Subcutaneous abdominal adipose tissue (tissue), 5 donors: ENCODE data around the gene SOX13.
"Not testable (repeated sequence)": the region's sequence is repeated elsewhere in the genome, so short reads cannot be mapped to it uniquely, and the experiment has no call there.

Experiments
- H3K27ac ChIP-seq: one replicate; pipeline ENCODE4 v1.7.0; 2013; ENCODE audit warnings: low read depth, mild to moderate bottlenecking, inconsistent platforms, low read length, moderate library complexity
- H3K27me3 ChIP-seq, 5 donors: one replicate each; pipeline ENCODE4 v1.7.0; 2013; ENCODE audit warnings: low read length in 5 of 5, inconsistent platforms in 1 of 5; ENCODE audit not compliant: control insufficient read depth in 5 of 5, insufficient read depth in 4 of 5
- H3K36me3 ChIP-seq, 5 donors: one replicate each; pipeline ENCODE4 v1.7.0; 2013; ENCODE audit warnings: low read length in 5 of 5; ENCODE audit not compliant: control insufficient read depth in 5 of 5, insufficient read depth in 5 of 5
- H3K4me1 ChIP-seq, 5 donors: one replicate each; pipeline ENCODE4 v1.7.0; 2013; ENCODE audit warnings: low read length in 5 of 5, mild to moderate bottlenecking in 3 of 5, moderate library complexity in 1 of 5; ENCODE audit not compliant: control insufficient read depth in 5 of 5, insufficient read depth in 5 of 5
- H3K4me3 ChIP-seq, 5 donors: one replicate each; pipeline ENCODE4 v1.7.0; 2013; ENCODE audit warnings: low read length in 5 of 5, low read depth in 1 of 5
- H3K9ac ChIP-seq, 5 donors: one replicate each; pipeline ENCODE4 v1.7.0; 2013; ENCODE audit warnings: low read length in 5 of 5, mild to moderate bottlenecking in 4 of 5, moderate library complexity in 3 of 5
- H3K9me3 ChIP-seq, 5 donors: one replicate each; pipeline ENCODE4 v1.7.0; 2013; ENCODE audit warnings: low read length in 5 of 5; ENCODE audit not compliant: control insufficient read depth in 5 of 5
- donor health status: healthy.
- donor health status: healthy.
- donor health status: healthy.
- donor health status: healthy.
- donor health status: healthy.

Gene SOX13

GRCh38 chr1:204041803-204042505, 31.0 kb upstream of the SOX13 start:
- Histone ChIP-seq H3K4me1 (peaks cover 14 to 53% (median 20%) of the 10 kb centered on the region in 5 donors), H3K9ac (peak overlapping the region in 4 of 5 donors; percentile 23 to 82 (median 52)), H3K27me3 (peaks cover 0 to 3% (median 0%) of the 10 kb centered on the region in 5 donors), H3K4me3 (peak overlapping the region in 1 of 5 donors; percentile 19), H3K27ac (peak overlapping the region; percentile 91), H3K9me3 (no peaks in the 10 kb centered on the region), H3K36me3 (no peaks in the 10 kb centered on the region)

- Histone ChIP-seq H3K4me3 (no peak overlapping the region), H3K27me3 (peaks cover 0 to 3% (median 0%) of the 10 kb centered on the region in 5 donors), H3K9ac (peak overlapping the region in 1 of 5 donors; percentile 26), H3K36me3 (no peaks in the 10 kb centered on the region), H3K9me3 (no peaks in the 10 kb centered on the region), H3K4me1 (peaks cover 14 to 53% (median 20%) of the 10 kb centered on the region in 5 donors), H3K27ac (peak overlapping the region; percentile 91)
These were observed 30.4 kb upstream of the SOX13 start for GRCh38 chr1:204042516-204042915.

- H3K4me3 ChIP-seq = no peak overlapping the region
These were observed 29.2 kb upstream of the SOX13 start for GRCh38 chr1:204043680-204044079.

GRCh38 chr1:204044448-204044847, 28.5 kb upstream of the SOX13 start:
- Histone ChIP-seq H3K27ac (peak overlapping the region; percentile 22), H3K4me3 (no peak overlapping the region), H3K4me1 (peaks cover 14 to 53% (median 20%) of the 10 kb centered on the region in 5 donors), H3K9me3 (no peaks in the 10 kb centered on the region), H3K9ac (no peak overlapping the region), H3K27me3 (peaks cover 0 to 3% (median 0%) of the 10 kb centered on the region in 5 donors), H3K36me3 (no peaks in the 10 kb centered on the region)

More at GRCh38 chr1:204043680-204044079, 29.2 kb upstream of the SOX13 start:
- H3K36me3 ChIP-seq = no peaks in the 10 kb centered on the region
- no peak overlapping the region for H3K27ac ChIP-seq
- H3K4me1 ChIP-seq = peaks cover 14 to 53% (median 20%) of the 10 kb centered on the region in 5 donors
- H3K9ac ChIP-seq = no peak overlapping the region
- no peaks in the 10 kb centered on the region for H3K9me3 ChIP-seq
- peaks cover 0 to 3% (median 0%) of the 10 kb centered on the region in 5 donors for H3K27me3 ChIP-seq

- H3K9ac ChIP-seq = no peak overlapping the region
- H3K36me3 ChIP-seq = no peaks in the 10 kb centered on the region
- no peak overlapping the region for H3K4me3 ChIP-seq
- H3K4me1 ChIP-seq = peaks cover 14 to 53% (median 20%) of the 10 kb centered on the region in 5 donors
- no peaks in the 10 kb centered on the region for H3K9me3 ChIP-seq
- peak overlapping the region; percentile 22 for H3K27ac ChIP-seq
- H3K27me3 ChIP-seq = peaks cover 0 to 3% (median 0%) of the 10 kb centered on the region in 5 donors
These were observed 27.5 kb upstream of the SOX13 start for GRCh38 chr1:204045430-204045829.

- Histone ChIP-seq H3K9me3 (no peaks in the 10 kb centered on the region), H3K4me3 (no peak overlapping the region), H3K9ac (no peak overlapping the region), H3K27me3 (peaks cover 0 to 2% (median 0%) of the 10 kb centered on the region in 5 donors), H3K27ac (no peak overlapping the region), H3K36me3 (no peaks in the 10 kb centered on the region), H3K4me1 (peaks cover 8 to 45% (median 15%) of the 10 kb centered on the region in 5 donors)
These were observed 26.6 kb upstream of the SOX13 start for GRCh38 chr1:204046346-204046745.

- H3K9me3 ChIP-seq, H3K36me3 ChIP-seq, H3K9ac ChIP-seq, H3K27ac ChIP-seq, H3K4me3 ChIP-seq, H3K27me3 ChIP-seq: not testable (repeated sequence)
- peaks cover 0 to 23% (median 6%) of the 10 kb centered on the region in 5 donors for H3K4me1 ChIP-seq
These were observed 24.1 kb upstream of the SOX13 start for GRCh38 chr1:204048796-204049195.

- H3K4me1 ChIP-seq = no peaks in the 10 kb centered on the region
- H3K27ac ChIP-seq = no peak overlapping the region
- no peaks in the 10 kb centered on the region for H3K9me3 ChIP-seq
- no peaks in the 10 kb centered on the region for H3K27me3 ChIP-seq
- no peak overlapping the region for H3K4me3 ChIP-seq
- H3K9ac ChIP-seq = no peak overlapping the region
- H3K36me3 ChIP-seq = no peaks in the 10 kb centered on the region
These were observed 21.7 kb upstream of the SOX13 start for GRCh38 chr1:204051258-204051657.

- H3K36me3 ChIP-seq = no peaks in the 10 kb centered on the region
- H3K9me3 ChIP-seq = no peaks in the 10 kb centered on the region
- no peak overlapping the region for H3K27ac ChIP-seq
- no peaks in the 10 kb centered on the region for H3K4me1 ChIP-seq
- no peak overlapping the region for H3K4me3 ChIP-seq
- no peak overlapping the region for H3K9ac ChIP-seq
- H3K27me3 ChIP-seq = no peaks in the 10 kb centered on the region
These were observed 21.2 kb upstream of the SOX13 start for GRCh38 chr1:204051718-204052117.

- Histone ChIP-seq H3K4me3 (no peak overlapping the region), H3K27me3 (no peaks in the 10 kb centered on the region)
These were observed 19.0 kb upstream of the SOX13 start for GRCh38 chr1:204053893-204054292.

More at GRCh38 chr1:204053893-204054292, 19.0 kb upstream of the SOX13 start:
- no peaks in the 10 kb centered on the region for H3K36me3 ChIP-seq
- no peaks in the 10 kb centered on the region for H3K4me1 ChIP-seq
- H3K9me3 ChIP-seq = no peaks in the 10 kb centered on the region
- H3K9ac ChIP-seq = no peak overlapping the region
- no peak overlapping the region for H3K27ac ChIP-seq
